Inflammatory macrophage (primary cell): ENCODE data around the gene KCNAB1.

Experiments used
- DNase-seq, 2 donors: peaks; one replicate each; pipeline ENCODE4 v3.0.0-alpha.2; 2020 to 2022

Gene KCNAB1

DNA sequence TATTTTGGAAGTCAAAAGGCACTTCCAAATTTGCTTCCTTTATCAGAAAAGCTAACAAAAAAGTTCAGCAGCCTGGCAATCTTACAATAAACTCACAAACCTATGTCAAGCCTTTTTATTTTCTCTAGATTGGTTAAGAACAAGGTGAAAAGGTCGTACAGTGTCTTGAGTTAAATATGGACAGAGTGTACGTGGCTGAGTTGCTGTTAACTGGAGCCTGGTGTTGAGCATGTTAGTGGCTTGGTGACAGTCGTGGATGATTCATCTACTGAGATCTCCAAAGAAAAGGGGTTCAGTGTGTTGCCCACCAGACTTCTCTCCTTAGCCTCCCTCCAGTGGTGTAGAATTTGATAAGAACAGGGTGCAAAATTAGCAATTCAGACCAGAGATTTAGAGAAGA, 344.8 kb downstream of the KCNAB1 start:
- no peak for DNase-seq

DNA sequence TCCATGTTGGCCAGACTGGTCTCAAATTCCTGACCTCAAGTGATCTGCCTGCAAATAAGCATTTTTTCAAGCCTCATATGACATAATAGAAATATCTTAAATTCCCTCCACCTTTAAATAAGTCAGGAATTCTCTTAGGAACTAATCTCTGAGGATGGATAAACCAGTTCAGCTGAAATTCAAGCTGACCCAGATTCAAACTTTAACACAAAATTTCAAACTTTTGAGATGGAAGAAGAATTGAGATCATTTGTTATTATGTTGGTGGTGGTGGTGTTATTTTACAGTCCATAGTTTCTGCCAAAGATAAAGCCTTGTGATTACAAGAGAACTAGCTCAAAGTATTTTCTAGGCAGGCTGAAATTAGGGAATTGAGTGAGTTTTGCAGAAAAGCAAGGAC, 349.1 kb downstream of the KCNAB1 start:
- DNase-seq: no peak

- DNase-seq: no peak
Observed at GRCh38 chr3:156471431-156471830, 351.1 kb downstream of the KCNAB1 start.

DNA sequence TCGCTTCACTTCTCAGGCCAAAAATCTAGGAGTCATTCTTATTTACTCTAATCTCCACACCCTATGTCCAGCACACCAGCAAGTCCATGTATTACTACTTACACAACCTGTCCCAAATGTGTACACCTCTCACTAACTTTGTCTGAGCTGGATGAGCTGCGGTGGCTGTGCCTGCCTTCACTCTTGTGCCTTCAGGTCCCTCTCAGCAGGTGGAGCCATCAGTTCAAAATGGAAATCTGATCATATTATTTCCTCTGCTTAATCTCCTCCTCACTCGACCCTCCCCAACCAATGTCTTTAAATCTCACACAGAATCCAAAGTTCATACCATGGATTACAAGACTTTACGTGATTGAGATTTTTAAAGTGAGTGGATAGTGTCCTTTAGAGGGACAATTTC, 351.8 kb downstream of the KCNAB1 start:
- DNase-seq: no peak

DNA sequence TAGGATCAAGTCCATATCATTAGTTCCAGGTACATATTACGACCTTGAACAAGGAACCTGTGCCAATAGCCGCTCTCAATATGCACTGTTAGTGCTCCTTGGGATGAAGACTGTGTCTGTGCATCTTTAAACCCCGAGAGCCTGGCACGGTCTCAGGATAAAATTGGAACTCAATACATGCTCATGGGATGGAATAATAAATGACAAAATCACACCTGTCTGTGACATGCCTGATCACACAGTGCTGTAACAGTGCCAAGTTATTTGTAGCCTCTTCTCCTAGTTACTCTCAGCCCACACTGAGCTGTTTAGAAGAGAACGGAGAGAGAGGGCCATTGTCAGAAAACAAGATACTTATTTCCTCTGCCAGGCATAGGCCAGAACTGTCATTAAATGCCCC, 352.3 kb downstream of the KCNAB1 start:
- DNase-seq: no peak

GRCh38 chr3:156473341-156473740, 353.0 kb downstream of the KCNAB1 start:
- no peak for DNase-seq

GRCh38 chr3:156474560-156475389, 354.4 kb downstream of the KCNAB1 start:
- no peak for DNase-seq

DNA sequence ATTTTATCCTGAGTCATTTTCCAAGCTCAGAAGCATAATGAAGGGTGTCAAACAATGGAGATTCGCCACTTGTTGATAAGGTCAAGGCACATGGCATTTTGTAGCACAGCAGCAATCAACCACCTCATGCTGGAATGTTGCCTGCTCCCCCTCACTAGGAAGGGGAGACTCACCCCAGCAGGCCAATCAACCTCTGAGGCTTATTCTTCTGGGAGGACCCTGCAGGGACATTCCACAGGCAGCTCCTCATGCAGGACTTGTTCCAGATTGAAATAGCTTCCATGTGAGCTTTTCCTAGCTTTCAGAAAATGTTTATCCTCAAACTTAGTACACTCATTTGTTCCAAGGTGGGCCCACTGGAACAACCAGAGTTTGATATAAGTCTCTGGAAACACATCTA, 356.9 kb downstream of the KCNAB1 start:
- DNase-seq: no peak

- DNase-seq: no peak
Observed at GRCh38 chr3:156478891-156479290, 358.5 kb downstream of the KCNAB1 start.

GRCh38 chr3:156479604-156480003, 359.2 kb downstream of the KCNAB1 start:
- no peak for DNase-seq

DNA sequence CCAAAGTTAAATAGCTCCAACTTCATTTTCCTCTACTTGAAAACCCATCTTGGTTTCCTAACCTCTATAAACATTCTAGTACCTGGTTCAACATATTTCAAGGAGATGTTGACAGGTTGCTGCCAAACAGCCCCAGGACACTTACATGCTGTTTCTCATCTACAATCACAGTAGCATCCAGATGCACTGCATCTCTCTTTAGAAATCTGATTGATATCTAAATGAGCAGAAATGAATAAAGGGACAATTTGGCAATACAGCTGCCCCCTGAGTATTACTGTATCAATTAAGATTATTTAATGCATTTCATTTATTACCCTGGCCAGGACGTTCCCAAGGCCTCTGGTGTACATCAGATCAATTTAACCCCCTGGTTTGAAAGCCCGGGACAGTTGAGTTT, 360.6 kb downstream of the KCNAB1 start:
- DNase-seq: no peak

- no peak for DNase-seq
Observed at GRCh38 chr3:156483002-156483401, 362.6 kb downstream of the KCNAB1 start.

DNA sequence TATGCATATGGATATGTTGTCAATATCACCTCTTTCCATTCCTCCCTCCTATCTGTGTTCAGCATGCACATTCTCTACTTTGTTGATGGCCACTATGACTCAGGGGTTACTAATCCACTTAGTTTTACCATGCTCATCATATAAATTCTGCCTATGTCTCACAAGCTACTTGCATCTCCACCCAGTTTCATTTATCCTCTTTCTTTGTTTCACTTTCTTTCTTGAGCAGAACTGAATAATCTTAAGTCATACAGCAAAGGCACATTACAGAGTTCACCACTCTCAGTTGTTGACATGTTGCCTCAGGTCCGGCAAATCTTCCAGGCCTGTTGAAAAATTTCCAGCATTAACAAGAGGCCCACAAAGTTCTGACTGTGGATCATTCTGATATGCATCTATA, 363.0 kb downstream of the KCNAB1 start:
- peak; percentile 33 to 52 for DNase-seq

DNA sequence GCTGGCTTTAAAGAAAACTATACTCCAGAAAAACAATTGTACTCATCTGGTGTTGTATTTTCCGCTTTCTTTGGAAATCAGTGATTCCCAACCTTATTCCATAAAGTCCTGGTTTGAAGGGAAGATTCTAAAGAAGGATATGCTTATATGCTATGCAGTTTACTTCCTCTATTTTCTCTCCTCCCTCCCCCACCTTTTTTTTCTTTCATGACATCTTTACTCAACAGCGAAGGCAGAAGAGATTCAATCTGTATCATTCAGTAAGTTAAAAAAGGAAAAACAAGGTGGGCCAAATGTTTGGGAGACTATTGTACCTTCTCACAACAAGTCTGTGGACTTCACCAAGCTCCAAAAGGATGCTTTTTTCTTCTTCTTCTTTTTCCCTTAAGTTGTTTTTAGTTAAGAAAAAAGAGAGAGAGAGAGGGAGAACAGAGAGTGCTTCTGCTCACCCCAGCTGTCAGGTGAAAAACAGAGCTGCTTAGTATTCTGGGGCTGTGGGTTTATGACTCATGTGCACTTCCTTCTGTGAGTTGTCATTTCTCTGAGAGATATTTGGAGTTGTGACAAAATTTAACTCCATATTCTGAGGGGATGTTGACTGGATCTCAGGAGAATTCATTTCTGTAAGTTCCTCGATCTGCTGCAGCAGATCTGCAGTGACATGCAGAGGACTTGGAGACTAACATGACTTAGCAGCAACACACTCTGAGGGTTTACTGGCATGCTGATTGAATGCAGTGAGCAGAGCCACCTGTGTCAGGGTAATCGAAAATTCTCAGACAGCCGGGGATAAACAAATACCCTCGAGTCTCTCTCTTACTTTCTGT, 363.8 kb downstream of the KCNAB1 start:
- DNase-seq: peak; percentile 50 to 61

DNA sequence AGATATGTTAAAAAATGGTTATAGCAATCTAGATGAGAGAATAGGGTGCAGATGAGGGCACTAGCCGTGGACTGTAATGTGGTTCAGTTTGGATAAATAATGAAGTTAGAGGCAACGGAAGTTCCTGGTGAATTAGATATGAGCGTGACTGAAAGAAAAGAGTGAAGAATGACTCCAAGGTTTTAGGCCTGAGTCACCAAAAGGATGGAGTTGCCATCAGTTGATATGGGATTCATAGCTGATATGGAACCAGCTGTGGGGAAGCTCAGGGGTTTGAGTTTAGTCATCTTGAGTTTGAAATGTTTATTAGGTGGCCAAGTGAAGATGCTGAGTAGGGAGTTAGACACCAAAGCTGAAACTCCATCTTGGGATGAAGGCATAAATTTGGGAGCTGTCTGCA, 368.4 kb downstream of the KCNAB1 start:
- no peak for DNase-seq

DNA sequence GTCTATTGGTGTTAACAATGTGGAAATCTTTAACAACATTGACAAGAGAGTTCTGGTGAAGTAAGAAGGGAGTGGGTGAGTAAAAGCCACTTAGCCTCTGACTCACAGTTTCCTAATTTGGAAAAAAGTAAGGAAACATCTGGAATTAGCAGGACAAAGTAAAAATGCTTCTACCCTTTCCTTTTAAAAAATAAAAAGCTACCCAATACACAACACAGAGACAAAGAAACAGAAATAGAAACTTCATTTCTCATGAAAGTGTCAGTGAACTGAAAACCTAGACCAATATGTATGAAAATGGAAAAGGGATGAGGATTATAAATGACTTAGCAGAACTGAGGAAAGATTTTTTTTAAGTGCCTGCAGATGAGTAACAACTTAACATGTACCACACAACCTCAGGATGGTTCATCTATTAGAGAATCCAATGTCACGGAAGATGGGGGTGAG, 369.1 kb downstream of the KCNAB1 start:
- peak; percentile 12 to 20 for DNase-seq

DNA sequence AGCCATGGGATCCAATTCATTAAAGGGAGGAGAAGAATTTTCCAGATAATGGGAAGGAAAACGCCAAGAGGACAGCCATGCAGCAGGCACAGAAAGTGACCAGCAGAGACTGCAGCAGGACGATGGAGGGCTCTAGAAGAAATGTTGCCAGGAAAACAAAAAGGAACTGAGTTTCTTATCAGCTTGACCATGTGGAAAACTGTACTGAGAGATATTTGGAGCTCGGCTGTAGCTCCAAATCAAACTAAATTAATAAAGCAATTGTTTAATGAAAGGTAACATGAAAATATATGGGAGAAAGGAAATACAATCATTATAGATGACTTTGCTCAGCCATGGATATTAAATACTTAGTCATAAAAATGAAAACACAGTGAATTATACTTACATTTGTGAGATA, 370.8 kb downstream of the KCNAB1 start:
- no peak for DNase-seq

GRCh38 chr3:156492801-156493261, 372.5 kb downstream of the KCNAB1 start:
- DNase-seq: no peak

GRCh38 chr3:156493887-156494286, 373.5 kb downstream of the KCNAB1 start:
- DNase-seq: no peak

GRCh38 chr3:156495816-156496215, 375.4 kb downstream of the KCNAB1 start:
- no peak for DNase-seq

GRCh38 chr3:156497326-156497725, 376.9 kb downstream of the KCNAB1 start:
- no peak for DNase-seq

GRCh38 chr3:156498307-156498706, 377.9 kb downstream of the KCNAB1 start:
- DNase-seq: no peak

GRCh38 chr3:156507285-156507684, 386.9 kb downstream of the KCNAB1 start:
- no peak for DNase-seq
